Measurements from ENCODE around the gene OR10H2.
"Not testable (repeated sequence)": the region's sequence is repeated elsewhere in the genome, so short reads cannot be mapped to it uniquely, and the experiment has no call there.

Gene OR10H2

GRCh38 chr19:15727724-15728123 lies at the start of gene OR10H2:
TSS of gene OR10H2 (plus strand) at chr19:15728024. CDS start at chr19:15728044, 20 bp downstream.
- no peak within 1 kb of the TSS for H3K27ac ChIP-seq (ENCODE audit: low read depth, low read length)
- H3K9me3 ChIP-seq (ENCODE audit: control insufficient read depth, insufficient read depth, low read length), result peaks cover 80% of the 10 kb centered on the region
- no peak within 1 kb of the TSS for H3K4me3 ChIP-seq (ENCODE audit: low read depth, low read length)
- H3K36me3 ChIP-seq (ENCODE audit: control insufficient read depth, insufficient read depth, low read length), result no peaks in the 10 kb centered on the region
- no peaks in the 10 kb centered on the region for H3K4me1 ChIP-seq (ENCODE audit: control insufficient read depth, insufficient read depth, low read length)
- H3K27me3 ChIP-seq (ENCODE audit: control insufficient read depth, insufficient read depth, low read length), result no peaks in the 10 kb centered on the region
- no peak within 1 kb of the TSS for H3K9ac ChIP-seq (ENCODE audit: low read depth, low read length)

- no peaks in the 10 kb centered on the region for H3K36me3 ChIP-seq (ENCODE audit: control insufficient read depth, insufficient read depth, low read length)
- H3K4me3 ChIP-seq (ENCODE audit: low read depth, low read length), result no peak overlapping the region
- peaks cover 80% of the 10 kb centered on the region for H3K9me3 ChIP-seq (ENCODE audit: control insufficient read depth, insufficient read depth, low read length)
- no peaks in the 10 kb centered on the region for H3K27me3 ChIP-seq (ENCODE audit: control insufficient read depth, insufficient read depth, low read length)
- H3K9ac ChIP-seq (ENCODE audit: low read depth, low read length), result no peak overlapping the region
- H3K27ac ChIP-seq (ENCODE audit: low read depth, low read length), result no peak overlapping the region
- H3K4me1 ChIP-seq (ENCODE audit: control insufficient read depth, insufficient read depth, low read length), result no peaks in the 10 kb centered on the region
These were observed 48.7 kb upstream of the OR10H2 start for GRCh38 chr19:15679089-15679488.

GRCh38 chr19:15679865-15680264 lies 48.0 kb upstream of the OR10H2 start:
- H3K9me3 ChIP-seq (ENCODE audit: control insufficient read depth, insufficient read depth, low read length), result peaks cover 82% of the 10 kb centered on the region
- H3K4me3 ChIP-seq (ENCODE audit: low read depth, low read length); H3K36me3 ChIP-seq (ENCODE audit: control insufficient read depth, insufficient read depth, low read length); H3K9ac ChIP-seq (ENCODE audit: low read depth, low read length); H3K27ac ChIP-seq (ENCODE audit: low read depth, low read length); H3K4me1 ChIP-seq (ENCODE audit: control insufficient read depth, insufficient read depth, low read length); H3K27me3 ChIP-seq (ENCODE audit: control insufficient read depth, insufficient read depth, low read length): not testable (repeated sequence)

- Histone ChIP-seq H3K36me3 (ENCODE audit: control insufficient read depth, insufficient read depth, low read length) (no peaks in the 10 kb centered on the region), H3K4me3 (ENCODE audit: low read depth, low read length) (no peak overlapping the region), H3K4me1 (ENCODE audit: control insufficient read depth, insufficient read depth, low read length) (no peaks in the 10 kb centered on the region), H3K27ac (ENCODE audit: low read depth, low read length) (no peak overlapping the region), H3K9ac (ENCODE audit: low read depth, low read length) (no peak overlapping the region), H3K9me3 (ENCODE audit: control insufficient read depth, insufficient read depth, low read length) (peaks cover 82% of the 10 kb centered on the region), H3K27me3 (ENCODE audit: control insufficient read depth, insufficient read depth, low read length) (no peaks in the 10 kb centered on the region)
These were observed 47.1 kb upstream of the OR10H2 start for GRCh38 chr19:15680478-15681322.

- peaks cover 95% of the 10 kb centered on the region for H3K9me3 ChIP-seq (ENCODE audit: control insufficient read depth, insufficient read depth, low read length)
- no peaks in the 10 kb centered on the region for H3K4me1 ChIP-seq (ENCODE audit: control insufficient read depth, insufficient read depth, low read length)
- H3K36me3 ChIP-seq (ENCODE audit: control insufficient read depth, insufficient read depth, low read length), result no peaks in the 10 kb centered on the region
- H3K27me3 ChIP-seq (ENCODE audit: control insufficient read depth, insufficient read depth, low read length), result no peaks in the 10 kb centered on the region
- no peak overlapping the region for H3K9ac ChIP-seq (ENCODE audit: low read depth, low read length)
- no peak overlapping the region for H3K27ac ChIP-seq (ENCODE audit: low read depth, low read length)
- H3K4me3 ChIP-seq (ENCODE audit: low read depth, low read length), result no peak overlapping the region
These were observed 44.4 kb upstream of the OR10H2 start for GRCh38 chr19:15683411-15683810.

- no peak overlapping the region for H3K27ac ChIP-seq (ENCODE audit: low read depth, low read length)
- no peaks in the 10 kb centered on the region for H3K27me3 ChIP-seq (ENCODE audit: control insufficient read depth, insufficient read depth, low read length)
- no peaks in the 10 kb centered on the region for H3K4me1 ChIP-seq (ENCODE audit: control insufficient read depth, insufficient read depth, low read length)
- no peak overlapping the region; the same call in 1 of the 2 replicates for H3K4me3 ChIP-seq (ENCODE audit: low read depth, low read length)
- H3K9ac ChIP-seq (ENCODE audit: low read depth, low read length), result no peak overlapping the region
- H3K36me3 ChIP-seq (ENCODE audit: control insufficient read depth, insufficient read depth, low read length), result no peaks in the 10 kb centered on the region
- H3K9me3 ChIP-seq (ENCODE audit: control insufficient read depth, insufficient read depth, low read length), result peaks cover 94% of the 10 kb centered on the region
These were observed 43.0 kb upstream of the OR10H2 start for GRCh38 chr19:15684828-15685227.

- Histone ChIP-seq H3K4me1 (ENCODE audit: control insufficient read depth, insufficient read depth, low read length) (no peaks in the 10 kb centered on the region), H3K27me3 (ENCODE audit: control insufficient read depth, insufficient read depth, low read length) (no peaks in the 10 kb centered on the region)
These were observed 31.1 kb upstream of the OR10H2 start for GRCh38 chr19:15696654-15697194.

GRCh38 chr19:15701757-15702533 lies 25.9 kb upstream of the OR10H2 start:
- H3K4me1 ChIP-seq (ENCODE audit: control insufficient read depth, insufficient read depth, low read length), result no peaks in the 10 kb centered on the region
- H3K9me3 ChIP-seq (ENCODE audit: control insufficient read depth, insufficient read depth, low read length), result peaks cover 75% of the 10 kb centered on the region
- no peaks in the 10 kb centered on the region for H3K36me3 ChIP-seq (ENCODE audit: control insufficient read depth, insufficient read depth, low read length)
- H3K27me3 ChIP-seq (ENCODE audit: control insufficient read depth, insufficient read depth, low read length), result no peaks in the 10 kb centered on the region
- H3K9ac ChIP-seq (ENCODE audit: low read depth, low read length), result no peak overlapping the region
- H3K4me3 ChIP-seq (ENCODE audit: low read depth, low read length), result no peak overlapping the region
- no peak overlapping the region for H3K27ac ChIP-seq (ENCODE audit: low read depth, low read length)

More at GRCh38 chr19:15696654-15697194, 31.1 kb upstream of the OR10H2 start:
- H3K36me3 ChIP-seq (ENCODE audit: control insufficient read depth, insufficient read depth, low read length), result no peaks in the 10 kb centered on the region
- H3K4me3 ChIP-seq (ENCODE audit: low read depth, low read length), result no peak overlapping the region
- H3K9ac ChIP-seq (ENCODE audit: low read depth, low read length), result no peak overlapping the region
- peaks cover 74% of the 10 kb centered on the region for H3K9me3 ChIP-seq (ENCODE audit: control insufficient read depth, insufficient read depth, low read length)
- H3K27ac ChIP-seq (ENCODE audit: low read depth, low read length), result no peak overlapping the region

- H3K4me3 ChIP-seq (ENCODE audit: low read depth, low read length), result no peak overlapping the region
- H3K9me3 ChIP-seq (ENCODE audit: control insufficient read depth, insufficient read depth, low read length), result peaks cover 70% of the 10 kb centered on the region
- no peak overlapping the region for H3K9ac ChIP-seq (ENCODE audit: low read depth, low read length)
- no peaks in the 10 kb centered on the region for H3K36me3 ChIP-seq (ENCODE audit: control insufficient read depth, insufficient read depth, low read length)
- no peaks in the 10 kb centered on the region for H3K4me1 ChIP-seq (ENCODE audit: control insufficient read depth, insufficient read depth, low read length)
- H3K27me3 ChIP-seq (ENCODE audit: control insufficient read depth, insufficient read depth, low read length), result no peaks in the 10 kb centered on the region
- no peak overlapping the region for H3K27ac ChIP-seq (ENCODE audit: low read depth, low read length)
These were observed 25.3 kb upstream of the OR10H2 start for GRCh38 chr19:15702534-15702930.

GRCh38 chr19:15714638-15715037 lies 13.2 kb upstream of the OR10H2 start:
- Histone ChIP-seq H3K27ac (ENCODE audit: low read depth, low read length) (no peak overlapping the region), H3K4me3 (ENCODE audit: low read depth, low read length) (no peak overlapping the region), H3K4me1 (ENCODE audit: control insufficient read depth, insufficient read depth, low read length) (no peaks in the 10 kb centered on the region), H3K36me3 (ENCODE audit: control insufficient read depth, insufficient read depth, low read length) (no peaks in the 10 kb centered on the region), H3K27me3 (ENCODE audit: control insufficient read depth, insufficient read depth, low read length) (no peaks in the 10 kb centered on the region), H3K9ac (ENCODE audit: low read depth, low read length) (no peak overlapping the region), H3K9me3 (ENCODE audit: control insufficient read depth, insufficient read depth, low read length) (peaks cover 83% of the 10 kb centered on the region)

GRCh38 chr19:15715642-15716041 lies 12.2 kb upstream of the OR10H2 start:
- H3K4me3 ChIP-seq (ENCODE audit: low read depth, low read length), result no peak overlapping the region
- no peak overlapping the region for H3K27ac ChIP-seq (ENCODE audit: low read depth, low read length)
- H3K27me3 ChIP-seq (ENCODE audit: control insufficient read depth, insufficient read depth, low read length), result no peaks in the 10 kb centered on the region
- no peaks in the 10 kb centered on the region for H3K4me1 ChIP-seq (ENCODE audit: control insufficient read depth, insufficient read depth, low read length)
- H3K36me3 ChIP-seq (ENCODE audit: control insufficient read depth, insufficient read depth, low read length), result no peaks in the 10 kb centered on the region
- H3K9me3 ChIP-seq (ENCODE audit: control insufficient read depth, insufficient read depth, low read length), result peaks cover 83% of the 10 kb centered on the region
- no peak overlapping the region for H3K9ac ChIP-seq (ENCODE audit: low read depth, low read length)

All from HUES48 (cell line).